Measurements from ENCODE around the gene TTYH1.
"Not testable (repeated sequence)": the region's sequence is repeated elsewhere in the genome, so short reads cannot be mapped to it uniquely, and the experiment has no call there.

The TTYH1 gene

DNA sequence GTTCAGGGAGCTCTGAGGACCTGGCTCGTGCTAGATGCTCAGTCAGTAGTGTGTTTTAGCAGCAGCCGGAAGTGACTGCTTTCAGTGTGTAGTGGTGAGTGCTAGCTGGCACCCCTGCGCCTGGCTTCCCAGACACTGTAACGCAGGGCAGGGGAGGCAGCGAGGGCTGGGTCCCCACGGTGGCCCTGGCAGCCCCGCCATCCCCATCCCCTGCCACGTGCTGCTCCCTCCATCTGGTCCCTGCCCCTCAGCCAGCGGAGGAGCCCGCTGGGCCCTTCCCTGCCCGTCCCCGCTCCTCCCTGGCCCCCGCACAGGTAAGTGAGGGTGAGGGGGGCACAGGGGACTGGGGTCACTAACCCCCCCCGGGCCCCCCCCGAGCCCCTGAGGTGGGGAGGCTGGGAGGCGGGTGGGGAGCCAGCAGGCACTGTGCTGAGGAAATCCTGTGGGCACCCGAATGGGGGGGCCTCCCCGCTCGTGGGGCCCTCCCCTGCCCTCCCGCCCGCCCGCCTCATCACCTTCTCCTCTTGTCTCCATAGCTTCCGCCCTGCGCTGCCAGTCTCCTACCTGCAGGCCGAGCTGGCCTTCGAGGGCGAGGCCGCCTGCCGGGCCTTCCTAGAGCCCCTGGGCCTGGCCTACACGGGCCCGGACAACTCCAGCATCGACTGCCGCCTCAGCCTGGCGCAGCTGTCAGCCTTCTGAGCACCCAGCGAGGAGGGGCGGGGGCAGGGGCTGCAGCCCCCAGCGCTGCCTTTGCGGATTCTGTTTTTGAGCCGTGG, 45.2 kb downstream of the TTYH1 start:
- DNase-seq (ENCODE audit: low read depth, low spot score): no peak

DNA sequence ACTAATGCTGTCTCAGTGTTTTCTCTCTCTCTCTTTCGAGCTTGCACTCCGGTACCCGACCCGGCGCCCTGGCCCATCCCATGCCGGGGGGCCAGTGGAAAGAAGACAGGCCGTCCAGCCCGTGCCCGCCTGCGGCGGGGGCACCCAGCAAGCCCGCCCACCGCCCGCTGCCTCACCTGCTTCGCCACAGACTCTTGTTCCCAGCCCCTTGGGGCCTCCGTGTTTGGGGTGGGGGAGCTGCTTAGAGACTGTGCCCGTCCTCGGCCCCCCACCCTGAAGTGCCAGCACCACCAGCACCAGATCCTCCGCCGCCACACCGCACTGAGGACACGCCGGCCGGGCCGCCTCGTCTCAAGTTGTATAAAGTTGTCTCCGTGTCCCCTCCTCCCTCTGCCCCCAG, 45.9 kb downstream of the TTYH1 start:
- no peak for DNase-seq (ENCODE audit: low read depth, low spot score)

DNA sequence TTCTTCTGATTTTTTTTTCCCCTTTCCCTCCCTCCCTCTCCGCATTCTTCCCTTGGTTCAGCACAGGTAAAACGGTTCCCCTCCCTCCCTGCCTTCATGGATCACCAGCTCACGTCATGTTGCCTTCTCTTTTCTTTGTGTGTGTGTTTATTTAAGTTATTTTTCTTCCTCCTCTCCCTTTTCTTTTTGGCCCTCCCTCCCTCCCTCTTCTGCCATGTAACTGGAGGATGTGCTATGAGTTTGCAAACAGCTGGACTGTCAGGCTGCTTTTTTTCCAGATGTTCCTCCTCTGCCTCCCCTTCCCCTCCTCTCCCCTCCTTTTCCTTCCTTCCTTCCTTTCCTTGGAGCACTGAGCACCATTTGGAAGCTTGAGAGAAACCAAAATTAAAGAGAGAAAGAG, 46.3 kb downstream of the TTYH1 start:
- no peak for DNase-seq (ENCODE audit: low read depth, low spot score)

DNA sequence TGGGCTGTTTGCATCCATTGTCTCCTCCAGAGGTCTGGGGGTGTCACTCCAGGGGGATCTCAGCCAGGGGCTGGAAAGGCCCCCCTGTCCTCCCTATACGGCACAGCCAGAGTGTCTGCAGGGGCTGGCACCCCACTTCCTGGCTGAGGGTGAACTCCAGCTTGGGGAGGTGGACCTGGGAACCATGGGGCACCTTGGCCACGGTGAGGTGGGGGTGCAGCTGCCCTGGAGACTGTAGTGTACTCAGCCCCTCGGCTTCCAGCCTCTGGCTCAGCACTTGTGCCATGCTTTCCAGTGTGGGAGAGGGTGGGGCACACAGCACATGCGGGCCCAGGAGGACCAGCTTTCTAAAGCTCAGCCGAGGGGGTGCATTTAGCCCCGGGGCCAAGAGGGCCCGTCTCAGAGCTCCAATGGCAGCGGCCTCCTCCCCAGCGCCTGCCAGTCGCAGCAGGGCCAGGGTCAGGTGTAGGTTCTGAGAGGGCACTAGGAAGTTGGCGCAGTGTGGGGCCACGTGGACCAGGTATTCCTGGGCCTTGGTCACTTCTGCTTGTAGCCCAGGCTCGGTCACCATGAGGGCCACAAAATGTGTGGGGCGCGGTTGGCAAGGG, 46.9 kb downstream of the TTYH1 start:
- no peak for DNase-seq (ENCODE audit: low read depth, low spot score)

DNA sequence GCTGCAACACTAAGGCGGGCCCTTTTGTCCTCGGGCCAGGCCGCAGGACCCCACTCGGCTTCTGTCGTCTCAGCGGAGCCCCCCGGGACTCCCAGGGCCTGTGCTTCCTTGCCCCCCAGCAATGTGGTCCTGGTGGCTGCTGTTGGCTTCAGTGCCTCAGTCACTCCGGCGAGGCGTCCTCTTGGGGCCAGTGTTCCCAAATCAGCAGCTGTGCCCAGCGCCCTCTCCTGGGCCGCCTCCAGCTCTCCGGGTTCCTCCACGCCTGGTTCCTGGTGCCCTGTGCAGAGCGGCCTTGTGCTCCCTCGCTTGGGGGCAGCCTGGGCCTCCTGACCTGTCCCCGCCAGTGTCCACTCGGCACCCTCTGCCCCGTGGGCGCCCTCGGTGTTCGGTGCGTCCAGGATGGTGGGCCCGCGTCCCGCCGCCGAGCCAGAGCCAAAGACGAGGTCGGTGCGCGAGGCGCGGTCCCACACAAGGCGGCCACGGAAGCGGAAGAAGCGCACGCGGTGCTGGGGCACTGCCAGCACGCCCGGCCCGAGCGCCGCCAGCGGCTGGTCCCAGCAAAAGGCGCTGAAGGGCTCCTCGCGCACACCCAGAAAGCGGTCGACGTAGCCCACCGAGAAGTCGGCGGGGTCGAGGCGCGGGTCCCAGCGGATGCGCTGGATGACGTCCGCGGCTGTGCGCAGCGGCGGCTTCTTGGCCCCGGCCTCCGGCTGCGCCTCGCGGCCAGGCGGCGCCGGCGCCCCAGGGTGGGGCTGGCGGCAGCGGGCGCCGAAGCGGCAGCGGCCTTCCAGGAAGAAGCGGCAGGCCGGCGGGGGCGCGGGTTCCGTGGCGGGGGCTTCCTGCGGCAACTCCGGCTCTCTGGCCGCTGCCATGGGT, 47.6 kb downstream of the TTYH1 start:
- no peak for DNase-seq (ENCODE audit: low read depth, low spot score)

DNA sequence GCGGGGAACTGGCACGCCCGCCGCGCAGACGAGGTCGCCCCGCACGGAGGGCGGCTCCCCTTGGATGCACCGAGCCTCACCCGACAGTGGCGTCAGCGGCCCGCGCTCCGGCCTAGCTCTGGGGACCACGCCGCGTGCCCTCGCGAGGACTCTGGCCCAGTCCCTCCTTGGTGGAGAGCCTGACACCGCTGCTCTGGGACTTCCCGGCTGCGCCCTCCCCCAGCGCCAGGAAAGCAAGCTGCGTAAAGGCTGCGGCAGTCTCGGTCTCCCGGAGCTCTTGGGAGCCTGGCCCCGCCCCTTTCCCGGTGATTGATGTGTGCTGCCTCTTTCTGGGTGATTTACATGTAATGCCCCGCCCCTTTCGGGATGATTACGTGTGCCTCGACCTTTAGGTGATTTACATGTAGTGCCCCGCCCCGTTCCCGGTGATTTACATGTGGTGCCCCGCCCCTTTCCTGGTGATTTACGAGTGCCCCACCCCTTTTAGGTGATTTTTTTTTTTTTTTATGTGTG, 48.3 kb downstream of the TTYH1 start, which contains the start of gene LENG9:
TSS of gene LENG9 (minus strand) at position 248 of the 513 bp plus-strand sequence. CDS start 252 bp downstream, outside the sequence.
- DNase-seq (ENCODE audit: low read depth, low spot score): peak; percentile 92

DNA sequence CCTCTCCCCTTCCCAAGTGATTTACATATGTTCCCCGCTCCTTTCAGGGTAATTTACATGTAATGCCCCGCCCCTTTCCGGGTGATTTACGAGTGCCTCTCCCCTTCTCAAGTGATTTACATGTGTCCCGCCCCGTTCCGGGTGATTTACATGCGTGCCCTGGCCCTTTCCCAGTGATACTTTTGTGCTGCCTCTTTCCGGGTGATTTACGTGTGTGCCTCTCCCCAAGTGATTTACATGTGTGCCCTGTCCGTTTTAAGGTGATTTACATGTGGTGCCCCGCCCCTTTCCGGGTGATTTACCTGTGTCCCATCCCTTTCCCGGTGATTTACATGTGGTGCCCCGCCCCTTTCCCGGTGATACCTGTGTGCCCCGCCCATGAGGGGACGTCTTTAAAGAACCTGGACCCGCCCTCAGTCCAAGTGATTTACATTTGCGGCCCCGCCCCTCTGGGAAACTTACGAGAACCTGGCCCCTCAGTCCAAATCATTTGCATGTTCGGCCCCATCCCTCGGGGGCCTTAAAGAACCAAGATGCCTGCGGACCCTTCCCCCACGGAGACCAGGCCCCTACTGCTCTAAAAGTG, 48.9 kb downstream of the TTYH1 start:
- DNase-seq (ENCODE audit: low read depth, low spot score): no peak

DNA sequence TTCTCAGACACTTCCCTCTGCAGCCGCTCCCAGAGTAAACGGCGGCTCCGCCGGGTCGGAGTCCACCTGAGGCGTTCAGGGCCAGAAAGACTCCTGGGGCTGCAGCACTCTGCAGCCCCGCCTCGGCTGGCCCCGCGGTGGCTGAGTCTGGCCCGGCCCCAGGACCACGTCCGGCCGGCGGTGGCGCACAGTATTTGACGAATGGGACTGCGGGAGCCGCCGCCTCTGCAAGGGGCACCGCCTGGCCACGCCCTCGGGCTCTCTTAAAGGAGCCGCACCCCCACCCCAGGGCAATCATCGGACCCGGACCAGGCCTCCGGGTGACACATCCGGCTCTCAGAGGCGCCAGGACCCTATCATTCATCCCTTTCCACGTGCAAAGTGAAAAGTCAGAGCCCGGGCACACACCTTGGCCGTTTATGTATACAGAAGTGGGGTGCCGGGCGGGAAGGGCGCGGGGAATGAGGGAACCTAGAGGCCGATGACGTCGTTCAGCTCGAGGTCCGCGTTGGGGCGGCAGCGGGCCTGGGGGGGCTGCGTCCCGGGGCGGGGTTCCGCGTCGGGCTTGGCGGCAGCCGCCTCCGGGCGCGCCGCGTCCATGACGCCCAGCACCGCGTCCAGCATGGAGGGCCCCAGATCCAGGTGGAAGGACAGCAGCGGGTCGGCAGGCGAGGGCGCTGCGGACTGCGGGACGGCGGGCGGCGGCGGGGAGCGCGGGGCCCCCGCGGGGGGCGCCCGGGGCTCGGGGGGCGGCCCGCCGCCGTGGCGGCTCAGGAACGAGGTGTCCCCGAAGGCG, 49.6 kb downstream of the TTYH1 start:
- no peak for DNase-seq (ENCODE audit: low read depth, low spot score)

DNA sequence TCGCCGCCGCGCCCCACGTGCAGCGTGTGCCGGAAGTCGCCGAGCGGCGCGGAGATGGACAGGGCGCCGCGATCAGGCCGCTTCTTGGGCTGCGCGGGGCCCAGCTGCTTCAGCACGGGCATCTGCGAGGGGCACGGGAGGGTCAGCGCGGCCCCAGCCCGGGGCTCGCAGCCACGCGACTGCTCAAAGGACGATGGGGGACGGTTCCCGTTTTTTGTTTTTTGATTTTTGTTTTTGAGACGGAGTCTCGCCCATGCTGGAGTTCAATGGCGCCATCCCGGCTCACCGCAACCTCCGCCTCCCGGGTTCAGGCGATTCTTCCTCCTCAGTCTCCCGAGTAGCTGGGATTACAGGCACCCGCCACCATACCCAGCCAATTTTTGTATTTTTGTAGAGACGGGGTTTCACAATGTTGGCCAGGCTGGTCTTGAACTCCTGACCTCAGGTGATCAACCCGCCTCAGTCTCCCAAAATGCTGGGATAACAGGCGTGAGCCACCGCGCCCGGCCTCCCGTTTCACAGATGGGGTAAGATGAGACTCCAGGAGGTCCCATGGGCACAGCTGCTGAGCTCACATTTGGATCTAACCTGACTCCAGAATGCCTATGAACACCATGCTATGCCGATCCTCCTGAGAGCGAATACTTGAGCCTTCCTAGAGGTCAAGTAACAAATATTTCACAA, 50.3 kb downstream of the TTYH1 start:
- no peak for DNase-seq (ENCODE audit: low read depth, low spot score)

DNA sequence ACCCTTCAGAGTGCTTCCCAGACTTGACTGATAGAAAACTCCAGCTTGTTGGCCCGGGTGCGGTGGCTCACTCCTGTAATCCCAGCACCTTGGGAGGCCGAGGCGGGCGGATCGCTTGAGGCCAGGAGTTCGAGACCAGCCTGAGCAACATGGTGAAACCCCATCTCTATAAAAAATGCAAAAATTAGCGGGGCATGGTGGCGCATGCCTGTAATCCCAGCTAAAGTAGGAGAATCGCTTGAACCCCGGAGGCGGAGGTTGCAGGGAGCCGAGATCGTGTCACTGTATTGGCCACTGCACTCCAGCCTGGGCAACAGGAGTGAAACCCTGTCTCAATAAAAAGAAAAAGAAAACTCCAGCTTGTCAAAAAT, 50.8 kb downstream of the TTYH1 start:
- DNase-seq (ENCODE audit: low read depth, low spot score): not testable (repeated sequence)

DNA sequence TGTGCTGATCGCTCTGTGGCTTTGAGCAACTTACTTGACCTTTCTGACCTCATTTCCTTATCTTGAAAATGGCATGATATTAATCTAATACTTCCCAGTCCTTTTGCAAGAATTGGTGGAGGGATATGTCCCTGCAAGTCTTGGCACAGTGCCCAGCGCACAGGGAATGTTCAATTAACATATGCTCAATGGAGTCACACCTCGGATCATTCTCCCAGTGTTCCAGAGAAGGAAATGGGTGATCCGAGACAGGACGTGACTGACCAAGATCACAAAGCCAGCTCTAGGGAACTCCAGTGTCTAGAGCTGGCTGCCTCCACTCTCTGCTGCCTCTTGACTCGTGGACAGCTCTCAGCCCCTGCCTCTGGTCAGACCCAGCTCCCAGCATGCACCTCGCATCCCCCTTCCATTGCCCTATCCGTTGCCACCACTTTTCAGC, 54.3 kb downstream of the TTYH1 start:
- DNase-seq (ENCODE audit: low read depth, low spot score): no peak

DNA sequence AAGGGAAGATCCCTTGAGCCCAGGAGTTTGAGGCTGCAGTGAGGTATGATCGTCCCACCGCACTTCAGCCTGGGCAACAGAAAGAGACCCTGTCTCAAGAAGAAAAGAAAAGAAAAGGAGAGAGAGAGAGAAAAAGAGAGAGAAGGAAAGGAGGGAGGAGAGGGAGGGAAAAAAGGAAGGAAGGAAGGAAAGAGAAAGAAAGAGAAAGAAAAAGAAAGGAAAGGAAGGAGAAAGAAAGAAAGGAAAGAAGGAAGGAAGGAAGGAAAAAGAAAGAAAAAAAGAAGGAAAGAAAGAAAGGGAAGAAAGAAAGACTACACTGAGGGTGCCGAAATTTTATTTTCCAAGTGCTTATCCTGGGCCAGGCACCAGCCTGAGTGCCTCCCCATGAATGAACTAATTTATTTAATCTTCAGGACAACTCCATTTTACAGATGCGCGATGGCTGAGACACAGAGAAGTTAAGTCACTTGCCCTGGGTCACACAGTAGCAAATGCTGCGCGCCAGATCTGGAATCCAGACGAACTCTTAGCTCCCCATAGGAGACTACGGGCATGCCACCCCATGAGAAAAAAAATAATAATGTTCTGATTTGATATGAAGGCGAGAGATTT, 55.1 kb downstream of the TTYH1 start:
- DNase-seq (ENCODE audit: low read depth, low spot score): no peak

DNA sequence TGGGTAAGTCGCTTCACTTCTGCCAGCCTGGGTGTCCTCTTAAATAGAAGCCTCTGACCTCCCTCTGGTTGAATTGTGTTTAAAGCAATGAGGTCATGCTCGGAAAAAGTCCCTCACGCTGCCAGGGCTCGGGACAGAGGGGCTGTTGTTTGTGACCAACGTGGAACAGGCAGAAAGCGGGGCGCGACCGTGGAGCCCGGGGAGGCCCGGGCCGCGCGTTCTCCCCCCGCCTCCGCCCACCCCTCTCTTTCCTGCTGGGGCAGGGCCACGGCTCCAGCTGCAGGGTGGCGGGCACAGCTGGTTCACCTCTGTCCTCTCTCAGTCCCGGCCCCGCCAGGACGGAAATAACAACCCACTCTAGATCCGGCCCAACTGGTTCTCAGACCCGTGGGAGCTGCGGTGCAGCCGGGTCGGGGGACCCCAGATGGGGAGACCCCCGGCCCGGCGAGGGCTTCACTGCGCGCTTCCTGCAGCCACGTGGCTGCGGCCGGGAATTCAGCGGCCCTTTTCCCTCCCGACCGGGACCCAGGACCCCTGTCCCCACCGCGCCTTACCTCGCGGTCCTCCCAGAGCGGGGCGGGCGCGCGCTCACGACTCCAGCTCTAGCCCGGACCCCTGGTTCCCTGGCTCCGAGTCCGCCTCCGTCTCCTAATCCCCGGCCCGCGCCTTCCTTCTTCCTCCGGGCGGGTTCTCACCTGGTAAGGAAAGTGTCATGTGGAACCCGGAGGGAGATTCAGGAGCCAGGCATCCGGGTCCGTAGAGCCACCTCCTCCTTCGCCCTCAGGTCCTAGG, 55.9 kb downstream of the TTYH1 start:
- no peak for DNase-seq (ENCODE audit: low read depth, low spot score)

DNA sequence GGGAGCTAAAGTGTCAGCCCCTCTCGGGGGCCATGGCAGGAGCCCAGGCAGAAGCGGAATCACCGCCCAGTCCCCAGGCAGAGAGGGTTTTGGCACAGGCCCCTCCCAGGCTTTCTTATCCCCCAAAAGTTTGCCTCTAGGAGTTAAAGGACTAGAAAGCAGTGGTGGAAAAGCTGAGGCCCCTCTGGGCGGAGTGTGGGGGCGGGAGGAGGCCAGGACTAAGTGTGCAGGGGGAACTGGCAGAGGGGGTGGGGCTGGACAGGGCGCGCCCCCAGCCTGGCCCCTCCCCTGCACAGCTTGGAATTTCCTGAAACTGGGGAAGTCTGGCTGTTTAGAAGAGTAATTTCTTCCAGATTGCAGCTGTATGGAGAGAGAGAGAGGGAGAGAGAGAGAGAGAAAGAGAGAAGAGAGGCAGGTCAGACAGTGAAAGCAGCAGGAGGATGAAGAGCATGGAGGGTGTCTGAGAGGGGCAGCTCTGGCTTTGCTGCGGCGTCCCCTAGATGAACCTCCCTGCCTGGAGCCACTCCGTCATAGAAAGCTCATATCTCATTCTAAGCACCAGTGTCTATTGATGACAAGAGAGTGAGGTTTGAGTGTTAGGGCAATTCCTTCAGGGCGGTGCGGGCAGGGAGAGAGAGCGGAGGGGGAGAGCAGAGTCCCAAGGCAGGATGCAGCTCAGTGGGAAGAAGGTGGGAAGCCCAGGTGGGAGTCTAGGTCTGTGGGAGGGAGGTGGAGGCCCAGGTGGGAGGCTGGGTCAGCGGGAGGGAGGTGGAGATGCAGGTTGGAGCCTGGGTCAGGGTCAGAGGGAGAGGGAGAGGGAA, 58.0 kb downstream of the TTYH1 start, which contains the start of gene CDC42EP5:
TSS of gene CDC42EP5 (minus strand) at position 226 of the 821 bp plus-strand sequence. CDS start 7,749 bp downstream, outside the sequence.
- DNase-seq (ENCODE audit: low read depth, low spot score): no peak

DNA sequence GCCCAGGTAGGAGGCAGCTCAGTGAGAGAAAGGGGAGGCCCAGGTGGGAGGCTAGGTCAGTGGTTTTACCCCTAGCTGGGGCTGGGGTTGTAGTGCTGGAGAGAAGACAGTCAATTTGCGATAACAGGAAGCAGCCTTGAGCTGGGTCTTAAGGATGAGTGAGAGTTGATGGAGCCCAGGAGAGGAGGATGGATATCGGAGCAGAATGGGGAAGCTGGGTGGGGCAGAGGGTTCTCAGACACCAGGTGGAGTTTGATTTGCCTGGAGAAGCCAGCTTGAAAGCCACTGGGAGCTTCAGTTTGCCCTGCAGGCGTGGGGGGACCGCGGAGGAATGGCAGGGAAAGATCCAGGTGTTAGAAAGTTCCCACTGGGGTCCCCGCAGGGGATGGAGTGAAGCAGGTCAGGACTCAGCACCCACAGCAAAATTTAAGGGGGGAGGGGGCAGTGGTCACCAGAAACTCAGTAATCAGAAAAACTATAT, 58.7 kb downstream of the TTYH1 start:
- no peak for DNase-seq (ENCODE audit: low read depth, low spot score)

DNA sequence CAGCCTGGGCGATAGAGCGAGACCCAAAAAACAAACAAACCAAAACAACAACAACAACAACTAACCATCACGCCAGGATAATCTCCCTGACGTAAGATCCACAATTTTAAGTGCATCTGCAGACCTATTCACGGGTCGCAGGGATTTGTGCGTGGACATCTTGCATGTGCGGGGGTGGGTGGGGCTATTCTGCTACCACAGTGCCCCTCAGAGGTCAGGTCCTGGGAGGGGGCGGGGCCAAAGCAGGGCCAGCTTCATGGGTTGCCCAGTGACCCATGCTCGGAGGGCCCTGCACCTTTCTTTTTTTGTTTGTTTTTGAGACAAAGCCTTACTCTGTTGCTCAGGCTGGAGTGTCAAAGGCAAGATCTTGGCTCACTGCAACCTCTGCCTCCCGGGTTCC, 60.4 kb downstream of the TTYH1 start:
- DNase-seq (ENCODE audit: low read depth, low spot score): no peak

DNA sequence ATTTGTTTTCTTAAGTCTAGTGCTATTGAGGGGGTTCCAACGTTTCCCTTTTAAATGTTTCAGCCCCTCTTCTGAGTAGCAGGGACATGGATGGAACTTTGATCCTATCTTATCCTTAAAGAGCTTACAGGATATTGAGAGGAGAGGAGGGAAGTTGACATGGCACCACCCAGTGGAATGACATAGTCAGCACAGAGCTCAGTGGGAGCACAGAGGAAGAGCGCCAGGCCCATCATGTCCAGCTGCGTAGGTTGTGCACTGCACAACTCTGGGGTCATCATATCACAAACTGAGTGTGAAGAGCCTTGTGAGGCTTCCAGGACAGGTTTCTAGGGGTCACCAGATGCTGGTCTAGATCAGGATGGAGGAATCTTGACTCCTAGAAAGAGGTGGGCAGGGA, 62.4 kb downstream of the TTYH1 start:
- DNase-seq (ENCODE audit: low read depth, low spot score): no peak
